Peyer's patch (tissue), 4 donors: ENCODE measurements around the gene XCL1. TPM values are rescaled to one million over a fixed set of nuclear protein-coding genes. Genes with fewer than 3 reads are reported as not detected.
A peak's percentile ranks its signal among the peaks of the same experiment; 100 is the strongest.
"Not testable (repeated sequence)": the region's sequence is repeated elsewhere in the genome, so short reads cannot be mapped to it uniquely, and the experiment has no call there.

Source experiments
- DNase-seq, 3 donors: peaks; one replicate each; pipeline ENCODE4 v3.0.0-alpha.2; 2017 to 2019
- H3K27ac ChIP-seq, 4 donors: fragments of 200-600 bp; sonication (generic); one replicate each; pipeline ENCODE4 v1.5.1; 2016 to 2019
- H3K27me3 ChIP-seq, 2 donors: fragments of 200-600 bp; sonication (generic); one replicate each; pipeline ENCODE4 v1.5.1; 2019
- H3K36me3 ChIP-seq, 3 donors: fragments of 200-600 bp; sonication (generic); one replicate each; pipeline ENCODE4 v1.5.1; 2016 to 2019
- H3K4me1 ChIP-seq, 4 donors: fragments of 200-600 bp; sonication (generic); one replicate each; pipeline ENCODE4 v1.5.1; 2016 to 2019
- H3K4me3 ChIP-seq, 4 donors: fragments of 200-600 bp; sonication (generic); 1 replicate in 3 of 4; 2 replicates in 1 of 4; pipeline ENCODE4 v1.5.1; 2016 to 2019; ENCODE audit warnings: mild to moderate bottlenecking in 1 of 4
- H3K9me3 ChIP-seq, 4 donors: fragments of 200-600 bp; sonication (generic); one replicate each; pipeline ENCODE4 v1.5.1; 2016 to 2019; ENCODE audit warnings: mild to moderate bottlenecking in 1 of 4
- CTCF ChIP-seq, 6 experiments: fragments of 450-650 bp in 4 of 6; fragments of 200-600 bp in 2 of 6; sonication (generic) in 1 of 6; IDR thresholded peaks; one replicate each; pipeline ENCODE4 v1.5.1; 2017 to 2019; ENCODE audit warnings: antibody characterized with exemption in 6 of 6, mild to moderate bottlenecking in 3 of 6, moderate library complexity in 1 of 6
- POLR2A ChIP-seq, 2 donors: fragments of 450-650 bp; IDR thresholded peaks; one replicate each; pipeline ENCODE4 v1.5.1; 2017; ENCODE audit warnings: antibody characterized with exemption in 2 of 2, mild to moderate bottlenecking in 2 of 2, moderate library complexity in 2 of 2
- total RNA-seq, 4 donors: library from RNA; depleted of rRNA; stranded (reverse); fragments of >200 nt; gene quantifications; one replicate each; pipeline ENCODE4 v1.1.0, GENCODE V29; 2016

The XCL1 gene
- total RNA-seq, 4 donors from 2014 or later = not detected

- not testable (repeated sequence) for H3K27me3 ChIP-seq, H3K36me3 ChIP-seq, H3K9me3 ChIP-seq, H3K4me1 ChIP-seq, H3K27ac ChIP-seq, H3K4me3 ChIP-seq
- peak in 1 of 3 donors; percentile 49 for DNase-seq
- peak in 4 of 6 experiments; percentile 24 to 76 (median 42) for TF ChIP-seq CTCF (IDR thresholded peaks at IDR 0.05)
These were observed 30.5 kb upstream of the XCL1 start for GRCh38 chr1:168545678-168546552.

GRCh38 chr1:168546553-168546895 is 29.9 kb upstream of the XCL1 start:
- not testable (repeated sequence) for H3K27me3 ChIP-seq, DNase-seq, H3K4me3 ChIP-seq, H3K27ac ChIP-seq, H3K4me1 ChIP-seq, H3K36me3 ChIP-seq, H3K9me3 ChIP-seq

- TF ChIP-seq CTCF (IDR thresholded peaks at IDR 0.05) (no peak), POLR2A (IDR thresholded peaks at IDR 0.05) (no peak)
- Histone ChIP-seq H3K9me3 (no peaks in the 10 kb centered on the region), H3K27ac (no peak overlapping the region)
These were observed 25.4 kb upstream of the XCL1 start for GRCh38 chr1:168550971-168551370.

GRCh38 chr1:168551688-168552087 is 24.7 kb upstream of the XCL1 start:
- H3K4me3 ChIP-seq = no peak overlapping the region
- H3K4me1 ChIP-seq = no peaks in the 10 kb centered on the region
- no peaks in the 10 kb centered on the region for H3K36me3 ChIP-seq
- no peaks in the 10 kb centered on the region for H3K27me3 ChIP-seq
- H3K9me3 ChIP-seq = no peaks in the 10 kb centered on the region
- DNase-seq = no peak
- H3K27ac ChIP-seq = no peak overlapping the region
- TF ChIP-seq POLR2A (IDR thresholded peaks at IDR 0.05) (no peak), CTCF (IDR thresholded peaks at IDR 0.05) (no peak)

More at GRCh38 chr1:168550971-168551370, 25.4 kb upstream of the XCL1 start:
- H3K36me3 ChIP-seq = no peaks in the 10 kb centered on the region
- H3K4me3 ChIP-seq = no peak overlapping the region
- H3K27me3 ChIP-seq = no peaks in the 10 kb centered on the region
- no peaks in the 10 kb centered on the region for H3K4me1 ChIP-seq
- DNase-seq = no peak

GRCh38 chr1:168552961-168553360 is 23.4 kb upstream of the XCL1 start:
- no peak overlapping the region for H3K4me3 ChIP-seq
- H3K27ac ChIP-seq = no peak overlapping the region
- H3K27me3 ChIP-seq = no peaks in the 10 kb centered on the region
- no peaks in the 10 kb centered on the region for H3K9me3 ChIP-seq
- H3K36me3 ChIP-seq = no peaks in the 10 kb centered on the region
- H3K4me1 ChIP-seq = no peaks in the 10 kb centered on the region
- no peak for DNase-seq
- no peak for TF ChIP-seq CTCF (IDR thresholded peaks at IDR 0.05)
- no peak for TF ChIP-seq POLR2A (IDR thresholded peaks at IDR 0.05)

GRCh38 chr1:168553680-168554553 is 22.5 kb upstream of the XCL1 start:
- H3K27ac ChIP-seq = no peak overlapping the region
- TF ChIP-seq CTCF (IDR thresholded peaks at IDR 0.05) (no peak), POLR2A (IDR thresholded peaks at IDR 0.05) (no peak)
- H3K36me3 ChIP-seq = no peaks in the 10 kb centered on the region
- DNase-seq = no peak
- no peaks in the 10 kb centered on the region for H3K27me3 ChIP-seq
- H3K4me1 ChIP-seq = no peaks in the 10 kb centered on the region
- H3K4me3 ChIP-seq = no peak overlapping the region
- no peaks in the 10 kb centered on the region for H3K9me3 ChIP-seq
